Measurements from ENCODE around the gene FAM13A.
"Not testable (repeated sequence)": the region's sequence is repeated elsewhere in the genome, so short reads cannot be mapped to it uniquely, and the experiment has no call there.

The FAM13A gene

DNA sequence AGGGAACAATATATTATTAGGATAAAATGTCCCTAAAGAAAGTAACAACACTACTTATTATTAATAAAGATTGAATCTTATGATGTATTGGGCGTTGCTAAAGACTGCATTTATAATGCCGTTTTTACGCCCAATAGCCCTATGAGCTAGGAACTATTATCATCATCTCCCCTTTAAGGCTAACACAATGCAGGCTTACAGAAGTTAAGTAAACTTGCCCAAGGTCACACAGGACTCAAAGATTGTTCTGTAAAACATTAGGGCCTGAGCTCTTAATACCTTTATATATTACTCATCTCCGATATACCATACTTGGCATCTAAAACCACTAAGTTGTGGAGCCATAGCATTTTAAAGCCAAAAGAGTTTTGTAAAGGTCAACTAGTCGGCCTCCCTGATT, 149.5 kb downstream of the FAM13A start:
- DNase-seq (ENCODE audit: low read depth, low spot score), result no peak

DNA sequence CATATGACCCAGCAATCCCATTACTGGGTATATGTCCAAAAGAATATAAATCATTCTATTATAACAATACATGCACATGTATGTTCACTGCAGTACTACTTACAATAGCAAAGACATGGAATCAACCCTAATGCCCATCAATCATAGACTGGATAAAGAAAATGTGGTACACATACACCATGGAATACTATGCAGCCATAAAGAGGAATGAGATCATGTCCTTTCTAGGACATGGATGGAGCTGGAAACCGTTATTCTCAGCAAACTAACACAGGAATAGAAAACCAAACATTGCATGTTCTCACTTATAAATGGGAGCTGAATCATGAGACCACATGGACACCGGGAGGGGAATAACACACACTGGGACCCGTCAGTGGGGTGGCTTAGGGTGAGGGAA, 152.7 kb downstream of the FAM13A start:
- DNase-seq (ENCODE audit: low read depth, low spot score), result not testable (repeated sequence)

DNA sequence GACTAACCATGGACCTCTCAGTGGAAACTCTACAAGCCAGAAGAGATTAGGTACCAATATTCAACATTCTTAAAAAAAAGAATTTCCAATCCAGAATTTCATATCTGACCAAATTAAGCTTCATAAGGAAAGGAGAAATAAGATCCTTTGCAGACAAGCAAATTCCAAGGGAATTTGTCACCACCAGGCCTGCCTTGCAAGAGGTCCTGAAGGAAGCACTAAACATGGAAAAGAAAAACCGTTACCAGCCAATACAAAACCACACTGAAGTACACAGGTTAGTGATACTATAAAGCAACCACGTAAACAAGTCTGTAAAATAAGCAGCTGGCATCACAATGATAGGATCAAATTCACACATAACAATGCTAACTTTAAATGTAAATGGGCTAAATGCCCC, 156.6 kb downstream of the FAM13A start:
- no peak for DNase-seq (ENCODE audit: low read depth, low spot score)

DNA sequence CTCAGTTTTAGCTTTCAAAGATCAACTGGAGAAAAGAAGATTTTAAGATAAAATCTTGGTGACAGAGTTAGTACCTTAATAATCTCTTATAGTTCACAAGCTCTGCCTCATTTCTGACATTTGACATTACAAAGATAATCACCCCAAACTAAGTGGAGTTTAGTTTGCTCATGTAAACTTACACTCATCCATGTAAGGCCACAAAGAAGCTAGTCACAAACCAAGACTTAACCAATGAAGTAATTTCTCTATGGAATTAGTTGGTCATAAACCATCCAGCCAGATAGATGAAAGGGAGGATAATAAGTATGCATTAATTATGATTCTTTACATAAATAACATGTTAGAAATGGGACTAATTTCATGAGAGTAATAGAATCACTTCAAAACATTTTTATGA, 159.2 kb downstream of the FAM13A start:
- DNase-seq (ENCODE audit: low read depth, low spot score), result no peak

DNA sequence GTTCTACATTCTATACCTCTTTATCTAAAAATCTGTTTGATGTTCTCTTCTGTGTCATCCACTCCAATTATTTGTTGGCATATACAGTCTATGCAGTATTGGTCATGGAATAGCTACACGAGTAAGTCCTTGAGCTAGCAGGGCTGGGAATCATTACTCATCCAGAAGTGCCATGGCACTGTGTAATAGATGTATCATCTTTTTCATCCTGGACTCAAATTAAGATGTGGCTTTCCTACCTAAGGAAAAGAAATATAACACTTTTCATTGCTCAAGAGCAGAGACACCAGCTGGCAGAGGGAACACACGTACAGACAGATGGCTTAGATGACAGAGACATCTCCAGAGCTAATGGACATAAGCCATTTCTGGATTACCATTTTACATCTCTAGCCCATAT, 159.8 kb downstream of the FAM13A start:
- DNase-seq (ENCODE audit: low read depth, low spot score), result no peak

DNA sequence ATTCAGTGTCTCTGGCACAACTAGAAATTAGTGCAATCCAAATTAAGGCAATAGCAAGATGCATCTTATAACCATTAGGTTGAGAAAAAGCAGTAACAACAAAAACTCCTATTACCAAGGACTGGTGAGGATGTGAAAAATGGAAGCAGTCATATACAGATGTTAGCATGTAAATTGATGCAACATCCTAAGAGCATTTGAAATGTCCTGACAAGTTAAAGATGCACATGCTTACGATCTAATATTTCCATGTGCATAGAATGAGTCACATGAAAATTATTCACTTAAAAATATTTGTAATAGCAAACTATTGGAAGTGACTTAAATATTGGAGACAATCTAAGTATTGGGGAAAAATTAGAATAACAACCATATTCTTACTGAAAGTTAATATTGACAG, 163.0 kb downstream of the FAM13A start:
- no peak for DNase-seq (ENCODE audit: low read depth, low spot score)

DNA sequence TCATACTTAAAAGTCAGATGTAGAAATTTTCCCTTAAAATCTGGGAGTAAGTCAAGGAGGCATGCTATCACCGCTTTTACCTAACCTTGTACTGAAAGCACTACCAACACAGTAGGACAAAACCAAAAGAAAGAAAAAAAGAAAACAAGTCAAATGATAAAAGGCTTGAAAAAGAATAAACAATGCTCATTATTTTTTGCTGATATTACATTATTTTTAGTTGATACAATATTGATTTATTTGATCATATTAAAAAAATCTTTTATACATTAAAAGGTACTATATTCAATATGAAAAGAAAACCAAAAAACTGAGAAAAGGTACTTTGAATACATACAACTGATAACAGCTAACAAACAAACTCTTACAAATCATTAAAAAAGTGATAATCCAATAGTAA, 164.3 kb downstream of the FAM13A start:
- no peak for DNase-seq (ENCODE audit: low read depth, low spot score)

DNA sequence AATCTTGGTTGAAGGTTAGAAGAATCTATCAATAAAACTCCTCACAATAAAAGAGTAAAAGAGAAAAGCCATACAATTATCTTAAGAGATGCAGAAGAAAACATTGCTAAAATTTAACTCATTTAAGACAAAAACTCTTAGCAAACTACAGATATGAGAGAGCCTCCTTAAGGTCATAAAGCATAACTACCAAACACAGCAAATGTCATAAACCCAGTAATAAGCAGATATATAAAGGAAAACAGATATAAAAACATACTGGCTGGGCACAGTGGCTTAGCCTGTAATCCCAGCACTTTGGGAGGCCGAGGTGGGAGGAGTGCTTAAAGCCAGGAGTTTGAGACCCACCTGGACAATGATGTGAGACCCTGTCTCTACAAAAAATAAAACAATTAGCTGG, 165.3 kb downstream of the FAM13A start:
- DNase-seq (ENCODE audit: low read depth, low spot score), result no peak

DNA sequence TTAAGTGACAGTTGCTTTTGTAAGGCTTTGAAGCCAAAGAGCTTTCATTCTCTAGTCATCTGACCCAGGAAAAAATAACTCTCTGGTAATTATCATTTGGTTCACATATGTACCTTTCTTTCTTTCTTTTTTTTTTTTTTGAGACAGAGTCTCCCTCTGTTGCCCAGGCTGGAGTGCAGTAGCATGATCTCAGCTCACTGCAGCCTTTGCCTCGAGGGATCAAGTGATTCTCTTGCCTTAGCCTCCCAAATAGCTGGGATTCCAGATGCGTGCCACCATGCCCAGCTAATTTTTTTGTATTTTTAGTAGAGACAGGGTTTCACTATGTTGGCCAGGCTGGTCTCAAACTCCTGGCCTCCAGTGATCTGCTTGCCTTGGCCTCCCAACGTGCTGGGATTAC, 169.6 kb downstream of the FAM13A start:
- DNase-seq (ENCODE audit: low read depth, low spot score), result not testable (repeated sequence)

DNA sequence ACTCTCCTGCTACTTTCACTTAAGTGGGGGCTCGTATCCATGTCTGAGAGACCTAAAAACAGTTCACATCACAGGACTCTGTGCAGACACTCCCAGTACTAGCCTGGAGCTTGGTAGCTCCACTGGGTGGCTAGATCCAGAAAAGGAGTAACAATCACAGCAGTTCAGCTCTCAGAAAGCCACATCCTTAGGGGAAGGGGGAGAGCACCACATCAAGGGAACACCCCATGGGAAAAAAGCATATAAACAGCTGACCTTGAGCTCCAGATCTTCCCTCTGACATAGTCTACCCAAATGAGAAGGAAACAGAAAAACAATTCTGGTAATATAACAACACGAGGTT, 175.8 kb downstream of the FAM13A start:
- DNase-seq (ENCODE audit: low read depth, low spot score), result no peak

DNA sequence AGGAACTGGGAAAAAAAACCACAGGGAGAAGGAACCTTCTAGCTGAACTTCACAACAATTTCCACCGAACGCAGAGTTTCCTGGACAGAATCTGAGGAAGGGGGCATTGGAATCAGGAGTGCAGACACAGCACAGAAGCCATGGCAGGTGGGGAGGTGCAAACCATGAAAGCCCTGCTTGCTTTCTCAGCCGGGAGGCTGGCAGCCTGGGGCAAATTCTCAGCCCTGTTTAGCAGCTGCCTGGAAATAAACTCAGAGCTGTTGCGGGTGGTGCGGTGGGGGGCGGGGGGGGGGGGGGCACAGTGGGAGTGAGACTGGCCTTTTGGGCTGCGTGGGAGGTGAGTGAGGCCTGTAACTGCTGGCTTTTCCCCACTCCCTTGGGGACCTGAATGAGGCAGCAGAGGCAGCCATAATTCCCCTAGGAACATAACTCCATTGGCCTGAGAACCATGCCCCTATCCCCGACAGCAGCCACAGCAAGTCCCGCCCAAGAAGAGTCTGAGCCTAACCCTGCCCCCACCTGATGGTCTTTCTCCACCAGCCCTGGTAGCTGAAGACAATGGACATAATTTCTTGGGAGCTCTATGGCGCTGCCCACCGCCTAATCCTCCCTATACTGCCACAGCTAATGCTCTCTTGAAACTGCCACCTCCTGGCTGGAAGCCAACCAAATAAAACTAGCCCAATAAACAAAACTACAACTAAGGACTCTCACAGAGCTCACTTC, 176.3 kb downstream of the FAM13A start:
- DNase-seq (ENCODE audit: low read depth, low spot score), result no peak

DNA sequence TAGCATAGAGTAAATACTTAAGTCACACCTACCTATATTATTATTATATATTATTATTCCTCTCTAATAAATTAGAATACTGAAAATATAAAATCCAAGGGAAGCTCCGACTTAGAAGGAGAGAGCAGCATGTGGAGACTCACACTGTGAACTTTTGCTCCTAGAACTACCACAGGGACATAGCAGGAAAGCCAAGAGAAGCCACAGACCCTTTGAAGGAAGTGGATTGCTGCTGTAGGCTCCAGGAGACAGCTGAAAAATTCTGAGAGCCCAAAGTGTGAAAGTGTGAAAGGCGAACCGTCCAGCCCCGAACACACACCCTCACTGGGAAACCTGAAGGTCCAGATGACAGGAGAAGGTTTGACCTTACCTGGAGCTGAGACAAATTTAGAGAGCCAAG, 177.0 kb downstream of the FAM13A start:
- no peak for DNase-seq (ENCODE audit: low read depth, low spot score)

DNA sequence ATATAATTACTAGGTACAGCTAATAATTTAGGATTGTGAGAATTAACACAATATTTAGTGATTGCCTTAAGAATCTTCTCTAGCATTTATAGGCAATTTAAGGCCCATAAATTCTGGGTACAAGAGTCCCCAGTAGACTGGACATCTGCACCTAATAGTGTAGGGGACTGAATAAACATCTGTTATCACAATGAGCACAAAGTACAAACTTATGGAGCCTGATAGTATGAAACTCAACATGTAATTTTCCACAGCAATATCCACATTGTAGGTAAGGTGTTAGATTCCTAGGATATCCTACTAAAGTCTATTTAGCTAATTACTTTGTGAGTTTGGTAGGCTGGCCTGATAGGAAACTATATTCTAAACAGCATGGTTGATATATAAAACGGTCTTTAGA, 178.3 kb downstream of the FAM13A start:
- no peak for DNase-seq (ENCODE audit: low read depth, low spot score)

DNA sequence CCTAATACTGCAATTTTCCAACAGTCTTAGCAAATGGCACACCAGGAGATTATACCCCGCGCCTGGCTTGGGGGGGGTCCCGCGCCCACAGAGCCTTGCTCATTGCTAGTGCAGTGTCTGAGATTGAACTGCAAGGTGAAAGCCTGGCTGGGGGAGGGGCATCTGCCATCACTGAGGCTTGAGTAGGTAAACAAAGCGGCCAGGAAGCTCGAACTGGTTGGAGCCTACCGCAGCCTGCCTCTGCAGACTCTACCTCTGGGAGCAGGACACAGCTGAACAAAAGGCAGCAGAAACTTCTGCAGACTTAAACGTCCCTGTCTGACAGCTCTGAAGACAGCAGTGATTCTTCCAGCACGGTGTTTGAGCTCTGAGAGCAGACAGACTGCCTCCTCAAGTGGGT, 186.6 kb downstream of the FAM13A start:
- DNase-seq (ENCODE audit: low read depth, low spot score), result no peak

DNA sequence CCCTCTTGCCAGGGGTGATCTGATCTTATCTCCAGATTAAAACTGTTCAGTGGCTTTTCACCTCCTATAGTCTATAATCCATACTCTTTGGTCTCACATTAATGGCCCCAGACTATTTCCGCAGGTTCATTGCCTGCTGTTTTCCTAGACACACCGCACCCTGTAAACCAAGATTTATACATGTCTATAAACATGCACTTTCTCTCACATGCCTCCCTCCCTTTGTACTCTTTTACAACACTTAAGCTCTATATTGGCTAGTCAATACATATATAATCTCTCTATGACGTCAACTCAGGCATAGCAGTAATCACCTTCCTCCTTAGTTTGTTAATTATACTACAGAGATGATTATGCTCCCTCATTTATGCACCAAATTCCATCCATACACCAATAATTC, 188.5 kb downstream of the FAM13A start:
- no peak for DNase-seq (ENCODE audit: low read depth, low spot score)

DNA sequence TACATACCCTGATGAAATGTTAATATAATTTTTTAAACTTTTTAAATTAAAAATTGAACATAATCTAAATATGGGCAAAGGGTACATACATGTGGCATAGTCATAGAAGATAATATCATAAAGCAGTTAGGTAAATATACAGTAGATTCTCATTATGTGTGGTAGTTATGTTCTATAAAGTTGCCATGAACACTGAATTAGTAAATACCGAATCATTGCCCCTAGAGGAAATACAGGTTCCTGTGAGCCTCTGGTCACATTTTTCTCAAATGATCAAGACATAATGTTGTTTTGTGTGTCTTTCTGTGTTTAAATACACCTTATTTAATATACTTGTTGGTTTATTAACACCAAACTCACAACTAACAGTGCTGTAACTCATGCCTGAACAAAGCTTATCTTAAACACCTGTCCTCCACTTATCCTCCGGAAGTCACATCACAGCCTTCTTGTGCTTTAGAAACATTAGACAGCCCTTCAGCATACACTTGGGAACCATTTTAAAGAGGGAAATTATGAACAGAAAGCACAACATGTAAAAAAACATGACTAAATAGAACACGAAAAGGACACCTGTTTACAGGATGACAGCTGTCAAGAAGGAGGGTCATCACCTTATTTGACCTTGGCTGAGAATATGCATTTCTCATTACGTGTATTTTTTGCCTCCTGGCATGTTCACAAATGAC, 190.0 kb downstream of the FAM13A start:
- DNase-seq (ENCODE audit: low read depth, low spot score), result no peak

DNA sequence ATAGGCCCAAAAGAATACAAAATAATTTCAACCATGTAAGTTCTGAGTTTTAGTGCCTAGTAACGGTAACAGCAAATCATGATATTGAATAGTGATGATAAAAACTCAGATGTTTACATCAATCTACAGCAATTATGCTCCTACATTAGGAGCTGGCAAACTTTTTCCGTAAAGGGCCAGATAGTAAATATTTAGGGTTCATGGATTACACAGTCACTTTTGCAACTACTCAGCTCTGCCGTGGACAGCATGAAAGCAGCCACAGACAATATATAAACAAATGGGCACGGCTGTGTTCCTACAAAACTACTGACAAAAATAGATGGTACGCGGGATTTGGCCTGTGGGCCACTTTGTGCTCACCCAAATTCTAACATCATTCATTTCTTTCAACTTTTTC, 191.5 kb downstream of the FAM13A start:
- no peak for DNase-seq (ENCODE audit: low read depth, low spot score)

DNA sequence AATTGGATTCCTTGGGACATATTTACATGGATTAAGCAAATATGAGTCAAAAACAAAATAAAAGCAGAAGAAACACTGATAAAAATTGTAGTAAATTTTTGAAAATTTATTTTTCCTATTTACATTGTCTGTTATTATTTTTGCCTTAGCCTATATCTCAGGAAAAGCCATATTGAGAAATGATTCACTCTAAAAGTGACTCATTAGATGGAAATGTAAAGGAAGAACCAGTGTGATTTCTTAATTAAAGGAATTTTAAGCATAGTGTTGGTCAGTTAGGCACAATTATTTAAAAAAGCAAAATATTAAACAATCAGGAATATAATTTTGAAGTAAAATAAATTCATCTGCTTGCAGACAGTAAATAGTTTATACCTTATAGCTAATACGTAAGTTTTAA, 191.9 kb downstream of the FAM13A start:
- no peak for DNase-seq (ENCODE audit: low read depth, low spot score)

DNA sequence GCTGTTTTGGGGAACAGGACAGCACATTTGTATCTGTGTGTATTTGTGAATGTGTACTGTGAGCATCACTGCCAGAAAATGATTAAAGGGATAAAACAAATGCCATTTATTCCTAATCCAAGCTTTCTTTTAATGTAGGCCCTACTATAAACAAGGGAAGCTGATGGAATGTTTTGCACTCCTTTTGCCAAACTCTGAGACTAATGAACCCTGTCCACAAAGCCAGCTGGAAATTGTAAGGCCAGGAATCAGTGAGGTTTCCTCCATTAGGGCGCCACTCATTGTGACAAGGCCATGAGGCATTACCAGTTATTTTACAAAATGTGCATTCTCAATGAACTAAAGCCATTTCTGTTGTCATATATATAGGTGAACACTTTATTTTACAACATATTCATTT, 196.4 kb downstream of the FAM13A start:
- no peak for DNase-seq (ENCODE audit: low read depth, low spot score)

DNA sequence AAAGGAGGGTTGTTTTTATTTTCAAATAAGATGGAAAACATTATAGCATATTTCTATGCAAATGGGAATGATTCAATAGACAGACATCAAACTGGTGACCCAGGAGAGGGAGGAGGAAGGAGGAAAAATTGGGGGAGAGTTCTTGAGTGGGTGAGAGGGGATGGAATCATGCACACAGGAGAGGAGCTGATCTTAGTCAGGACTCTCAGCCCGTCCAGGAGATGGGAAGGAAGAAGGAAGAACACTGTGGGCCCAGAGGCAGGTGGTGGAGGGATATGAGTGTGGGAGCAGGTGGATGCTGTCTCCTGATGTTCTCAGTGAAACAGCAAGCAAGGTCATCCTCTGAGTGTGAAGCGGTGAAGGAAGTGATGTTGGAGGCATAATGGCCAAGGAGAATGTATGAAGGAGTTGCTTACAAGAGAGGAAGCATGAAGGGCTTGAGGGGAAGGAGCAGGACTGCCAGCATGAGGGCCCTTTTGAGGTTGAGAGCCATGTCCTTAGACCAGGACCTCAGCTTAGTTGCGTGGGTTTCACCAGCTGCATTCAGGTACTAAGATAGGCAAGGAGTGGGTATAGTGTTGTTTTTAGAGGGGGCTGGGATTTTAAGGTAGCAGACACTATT, 197.7 kb downstream of the FAM13A start:
- no peak for DNase-seq (ENCODE audit: low read depth, low spot score)

DNA sequence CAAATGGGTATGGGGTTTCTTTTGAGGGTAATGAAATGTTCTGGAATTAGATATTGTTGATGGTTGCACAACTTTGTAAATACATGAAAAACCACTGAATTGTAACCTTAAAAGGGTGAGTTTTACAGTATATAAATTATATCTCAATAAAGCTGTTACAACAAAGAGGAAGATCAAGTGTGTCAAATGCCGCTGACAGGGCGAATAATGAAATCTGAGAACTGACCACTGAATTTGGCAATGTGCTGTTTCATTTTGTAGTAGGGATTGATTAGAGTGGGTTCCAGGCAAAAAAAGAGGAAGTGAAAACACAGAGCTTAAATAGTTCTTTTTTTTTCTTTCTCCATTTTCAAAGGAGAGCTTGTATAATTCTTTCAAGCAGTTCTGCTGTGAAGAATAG, 198.2 kb downstream of the FAM13A start:
- no peak for DNase-seq (ENCODE audit: low read depth, low spot score)

DNA sequence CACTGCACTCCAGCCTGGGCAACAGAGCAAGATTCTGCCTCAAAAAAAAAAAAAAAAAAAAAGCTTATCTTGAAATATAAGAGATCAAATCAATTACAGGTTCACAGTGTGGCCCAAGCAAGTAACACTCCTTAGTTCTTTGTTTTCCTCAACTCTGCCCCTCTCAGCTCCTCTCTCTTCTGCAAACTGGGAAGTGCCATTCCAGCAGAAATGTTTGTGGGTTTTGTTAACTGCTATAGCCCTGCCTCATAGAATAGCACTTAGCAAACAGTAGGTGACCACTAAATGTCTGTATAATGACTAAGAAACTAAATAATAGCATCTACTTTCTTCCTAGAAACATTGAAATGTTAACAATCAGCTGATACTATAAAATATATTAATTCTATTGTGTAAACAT, 199.4 kb downstream of the FAM13A start:
- DNase-seq (ENCODE audit: low read depth, low spot score), result no peak

DNA sequence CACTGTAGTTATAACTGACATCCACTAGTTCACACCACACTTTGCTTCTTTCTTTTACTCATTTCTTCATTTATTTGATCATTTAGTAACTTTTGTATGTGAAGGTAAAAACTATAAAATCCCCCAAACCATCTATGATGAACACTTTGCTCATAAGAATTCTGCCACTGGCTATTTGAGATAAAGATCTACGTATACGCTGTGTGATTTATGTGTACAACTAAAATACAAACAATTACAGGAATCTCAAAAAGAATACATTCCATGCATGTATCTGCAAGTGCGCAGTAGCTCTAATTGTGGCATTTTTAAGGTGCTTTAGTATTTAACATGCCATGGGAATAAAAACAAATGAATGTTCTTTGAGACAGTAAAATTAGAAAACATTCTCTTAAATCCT, 202.5 kb downstream of the FAM13A start:
- no peak for DNase-seq (ENCODE audit: low read depth, low spot score)
